B cell (primary cell): Measurements from ENCODE around the gene SHC3.

Source experiments
- EZH2 ChIP-seq: IDR thresholded peaks from 2 replicates; pipeline ENCODE4 v1.6.1; 2012; ENCODE audit warnings: borderline replicate concordance, low read depth, mild to moderate bottlenecking, moderate library complexity, low read length; ENCODE audit not compliant: insufficient read depth, poor library complexity, severe bottlenecking
- TF ChIP-seq, protein P1 (sequence below): fragments of 200-600 bp; IDR thresholded peaks from one replicate; pipeline ENCODE4 v1.8.0; 2022; ENCODE audit warnings: antibody characterized with exemption, mild to moderate bottlenecking

DNA sequence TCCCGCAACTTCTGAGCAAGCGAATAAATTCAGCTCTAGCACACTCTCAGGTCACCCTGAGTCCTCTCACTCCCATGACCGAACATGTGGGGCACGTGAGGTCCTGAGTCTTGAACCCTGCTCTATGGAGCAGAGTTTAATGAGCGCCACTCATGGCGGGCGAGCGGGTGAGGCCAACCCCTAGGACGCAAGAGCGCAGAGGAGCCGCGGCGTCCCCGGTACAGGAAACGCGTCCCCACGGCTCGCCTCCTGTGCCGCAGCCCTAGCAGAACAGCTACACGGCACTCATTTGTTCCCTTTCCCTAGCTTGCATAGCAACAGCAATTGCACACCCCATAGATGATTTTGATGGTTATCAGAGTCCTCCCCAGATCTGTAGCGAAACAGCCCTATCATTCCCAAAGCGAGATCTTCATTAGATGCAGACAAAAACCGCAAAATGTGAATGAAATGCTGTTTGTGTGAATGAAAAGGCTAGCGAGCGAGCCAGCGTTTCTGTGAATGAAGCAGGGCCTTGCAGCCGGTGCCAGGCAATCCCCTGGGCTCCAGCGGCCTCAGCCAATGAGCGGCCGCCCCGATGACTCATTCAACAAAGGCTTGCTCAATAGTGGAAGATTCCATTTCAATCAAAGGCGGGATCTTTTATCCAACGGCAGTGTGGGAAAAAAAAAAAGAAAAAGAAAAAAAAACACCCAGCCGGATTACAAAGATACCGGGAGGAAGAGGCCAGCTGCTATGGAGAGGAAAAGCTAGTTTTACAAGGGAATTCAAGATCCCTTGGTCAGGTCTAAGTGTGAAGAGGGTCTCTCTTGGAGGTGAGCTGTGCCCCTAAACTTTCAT is 1.5 kb upstream of the SHC3 start:
- TF ChIP-seq, protein P1, sequence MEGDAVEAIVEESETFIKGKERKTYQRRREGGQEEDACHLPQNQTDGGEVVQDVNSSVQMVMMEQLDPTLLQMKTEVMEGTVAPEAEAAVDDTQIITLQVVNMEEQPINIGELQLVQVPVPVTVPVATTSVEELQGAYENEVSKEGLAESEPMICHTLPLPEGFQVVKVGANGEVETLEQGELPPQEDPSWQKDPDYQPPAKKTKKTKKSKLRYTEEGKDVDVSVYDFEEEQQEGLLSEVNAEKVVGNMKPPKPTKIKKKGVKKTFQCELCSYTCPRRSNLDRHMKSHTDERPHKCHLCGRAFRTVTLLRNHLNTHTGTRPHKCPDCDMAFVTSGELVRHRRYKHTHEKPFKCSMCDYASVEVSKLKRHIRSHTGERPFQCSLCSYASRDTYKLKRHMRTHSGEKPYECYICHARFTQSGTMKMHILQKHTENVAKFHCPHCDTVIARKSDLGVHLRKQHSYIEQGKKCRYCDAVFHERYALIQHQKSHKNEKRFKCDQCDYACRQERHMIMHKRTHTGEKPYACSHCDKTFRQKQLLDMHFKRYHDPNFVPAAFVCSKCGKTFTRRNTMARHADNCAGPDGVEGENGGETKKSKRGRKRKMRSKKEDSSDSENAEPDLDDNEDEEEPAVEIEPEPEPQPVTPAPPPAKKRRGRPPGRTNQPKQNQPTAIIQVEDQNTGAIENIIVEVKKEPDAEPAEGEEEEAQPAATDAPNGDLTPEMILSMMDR, result no peak
- TF ChIP-seq EZH2, result no peak
